Endothelial cell of umbilical vein (primary cell): ENCODE data around the gene C15orf39. TPM values are rescaled to one million over a fixed set of nuclear protein-coding genes. Genes with fewer than 3 reads are reported as not detected.

ENCODE experiments used
- BruUV-seq: library from RNA; stranded (reverse); fragments of 400-500 nt; replicated peaks from 2 replicates; lab custom pipeline; 2021; lab: Mats Ljungman, UMichigan
- CTCF ChIA-PET: fragments of 300-600, 350-600 bp; sonication (Branson Sonifier 250); formaldehyde crosslinking; loops from one replicate; lab custom pipeline; 2021; ENCODE audit warnings: antibody characterized with exemption, inconsistent platforms; lab: Charles Lee
- POLR2A ChIA-PET: fragments of 300-600, 350-600 bp; sonication (Branson Sonifier 250); formaldehyde crosslinking; loops from one replicate; lab custom pipeline; 2021; ENCODE audit warnings: antibody characterized with exemption, inconsistent platforms; lab: Charles Lee
- DNase-seq: peaks from one replicate; pipeline ENCODE4 v3.0.0-alpha.2; 2011; ENCODE audit warnings: low read depth, low spot score
- FAIRE-seq: peaks from 2 replicates; lab custom pipeline; 2011; peaks lifted over from hg19 to GRCh38; lab: Jason Lieb, UNC
- H2AFZ ChIP-seq: 2 replicates; pipeline ENCODE4 v1.6.0; 2012; ENCODE audit warnings: low read depth, low read length, control low read depth, inconsistent platforms
- H3K27ac ChIP-seq: 2 replicates; pipeline ENCODE4 v1.5.1; 2011; ENCODE audit warnings: low read depth, mild to moderate bottlenecking, control low read depth, low read length, moderate library complexity; ENCODE audit not compliant: insufficient read depth
- H3K27me3 ChIP-seq, 2 experiments: 2 replicates each; pipeline versions ENCODE4 v1.6.0 to v1.6.1; 2011; ENCODE audit warnings: low read length in 2 of 2, mixed read lengths in 1 of 2; ENCODE audit not compliant: control insufficient read depth in 2 of 2, insufficient read depth in 2 of 2
- H3K36me3 ChIP-seq, 2 experiments: 2 replicates in 1 of 2; 3 replicates in 1 of 2; pipeline ENCODE4 v1.5.1; 2011; ENCODE audit warnings: low read length in 2 of 2, mild to moderate bottlenecking in 1 of 2, moderate library complexity in 1 of 2; ENCODE audit not compliant: control insufficient read depth in 2 of 2, insufficient read depth in 2 of 2; ENCODE audit errors: extremely low read depth in 1 of 2
- H3K4me1 ChIP-seq: 3 replicates; pipeline ENCODE4 v1.5.1; 2011; ENCODE audit warnings: mild to moderate bottlenecking, low read length; ENCODE audit not compliant: control insufficient read depth, insufficient read depth; ENCODE audit errors: extremely low read depth
- H3K4me2 ChIP-seq: 2 replicates; pipeline ENCODE4 v1.6.1; 2011; ENCODE audit warnings: low read length, control low read depth, mixed read lengths; ENCODE audit not compliant: insufficient read depth
- H3K4me3 ChIP-seq, 3 experiments: fragments of 200-600 bp in 1 of 3; sonication (generic), shearing (Covaris generic) in 1 of 3; replicated peaks in 1 of 3; 2 replicates each; pipeline ENCODE4 v1.5.1; 2011 to 2016; ENCODE audit warnings: control low read depth in 3 of 3, low read length in 3 of 3, mild to moderate bottlenecking in 2 of 3, inconsistent platforms in 1 of 3, low read depth in 1 of 3, moderate library complexity in 1 of 3; ENCODE audit not compliant: insufficient read depth in 1 of 3
- H3K79me2 ChIP-seq: 2 replicates; pipeline ENCODE4 v1.6.0; 2012; ENCODE audit warnings: low read length, inconsistent platforms; ENCODE audit not compliant: control insufficient read depth, insufficient read depth
- H3K9ac ChIP-seq: replicated peaks from 2 replicates; pipeline ENCODE3; 2011; ENCODE audit warnings: low read length, control low read depth; ENCODE audit not compliant: insufficient read depth; ENCODE audit errors: extremely low read depth
- H3K9me1 ChIP-seq: replicated peaks from 3 replicates; pipeline ENCODE4 v1.6.0; 2011; ENCODE audit warnings: mild to moderate bottlenecking, low read length; ENCODE audit not compliant: control insufficient read depth, insufficient read depth; ENCODE audit errors: extremely low read depth
- H3K9me3 ChIP-seq: replicated peaks from 2 replicates; pipeline ENCODE4 v1.5.1; 2012; ENCODE audit warnings: low read length, inconsistent platforms; ENCODE audit not compliant: control insufficient read depth, insufficient read depth
- H4K20me1 ChIP-seq: replicated peaks from 2 replicates; pipeline ENCODE3; 2011; ENCODE audit warnings: mild to moderate bottlenecking, low read length; ENCODE audit not compliant: control insufficient read depth, insufficient read depth; ENCODE audit errors: extremely low read depth
- CTCF ChIP-seq, 2 donors: IDR thresholded peaks; 1 replicate in 1 of 2; 2 replicates in 1 of 2; pipeline ENCODE4 v1.5.1; 2011; ENCODE audit warnings: low read length in 2 of 2, mild to moderate bottlenecking in 2 of 2, moderate library complexity in 2 of 2, control low read depth in 1 of 2, inconsistent platforms in 1 of 2, low read depth in 1 of 2; ENCODE audit not compliant: insufficient read depth in 1 of 2; ENCODE audit errors: extremely low read depth in 1 of 2
- EZH2 ChIP-seq: IDR thresholded peaks from 2 replicates; pipeline ENCODE4 v1.6.1; 2012; ENCODE audit warnings: borderline replicate concordance, low read depth, mild to moderate bottlenecking, moderate library complexity, low read length, inconsistent platforms; ENCODE audit not compliant: severe bottlenecking
- FOS ChIP-seq: IDR thresholded peaks from 2 replicates; pipeline ENCODE4 v1.6.1; 2011; ENCODE audit warnings: mild to moderate bottlenecking, low read length, moderate library complexity, borderline replicate concordance; ENCODE audit not compliant: insufficient read depth
- GATA2 ChIP-seq: IDR thresholded peaks from 2 replicates; pipeline ENCODE4 v1.7.0; 2011; ENCODE audit warnings: low read depth, mild to moderate bottlenecking, moderate library complexity, mixed read lengths, low read length; ENCODE audit not compliant: insufficient read length, insufficient read depth
- JUN ChIP-seq: IDR thresholded peaks from 2 replicates; pipeline ENCODE4 v1.6.1; 2011; ENCODE audit warnings: borderline replicate concordance, low read depth; ENCODE audit not compliant: insufficient read length, insufficient read depth
- MAX ChIP-seq: IDR thresholded peaks from 2 replicates; pipeline ENCODE4 v1.6.1; 2011; ENCODE audit not compliant: insufficient read depth, insufficient read length
- MYC ChIP-seq: IDR thresholded peaks from one replicate; pipeline ENCODE4 v1.6.1; 2011; ENCODE audit warnings: mild to moderate bottlenecking, low read depth, low read length
- POLR2A ChIP-seq: IDR thresholded peaks from 2 replicates; pipeline ENCODE4 v1.6.1; 2012; ENCODE audit warnings: low read depth, mild to moderate bottlenecking, control low read depth, low read length
- POLR2AphosphoS5 ChIP-seq: IDR thresholded peaks from 2 replicates; pipeline ENCODE4 v1.6.1; 2012; ENCODE audit warnings: low read depth, mild to moderate bottlenecking, control low read depth, low read length, moderate library complexity; ENCODE audit not compliant: insufficient read depth
- dilution Hi-C: fragments of 300-500 bp; cut with MboI; formaldehyde crosslinking; loops from one replicate; pipeline ENCODE4 v1.15.0; 2019; ENCODE audit warnings: low sequenced_read_pairs; ENCODE audit not compliant: extremely low pct_ligation_motif_present
- intact Hi-C: fragments of 100-400 bp; cut with micrococcal nuclease; formaldehyde crosslinking; loops from one replicate; pipeline ENCODE4 v1.10.0; 2022
- polyA plus RNA-seq, 4 experiments: library from polyadenylated mRNA; depleted of rRNA in 3 of 4; stranded (reverse) in 3 of 4; unstranded in 1 of 4; fragments of >200 nt; gene quantifications; 2 replicates each; pipeline versions ENCODE4 v1.2.1 to v1.2.3, GENCODE V29; 2011 to 2012; ENCODE audit warnings: missing spikeins in 1 of 4
- total RNA-seq: library from RNA; stranded (reverse); gene quantifications from 2 replicates; pipeline ENCODE4 v1.2.3, GENCODE V29; 2021

The C15orf39 gene
- total and polyA plus RNA-seq, 2 donors (not counting 3 experiments of a cell fraction or from before 2014, with no cell fraction given) = 14.8 to 36.1 TPM

GRCh38 chr15:75233504-75234190 lies 32.0 kb downstream of the C15orf39 start:
- no TSS peak for BruUV-seq
- H3K9me1 ChIP-seq = no peaks in the 10 kb centered on the region
- peaks cover 0 to 4% of the 10 kb centered on the region in 2 experiments for H3K27me3 ChIP-seq
- no peaks in the 10 kb centered on the region for H4K20me1 ChIP-seq
- H3K4me2 ChIP-seq = no peak overlapping the region
- no peaks in the 10 kb centered on the region for H3K36me3 ChIP-seq
- no peaks in the 10 kb centered on the region for H3K9me3 ChIP-seq
- H3K4me3 ChIP-seq = no peak overlapping the region
- dilution Hi-C loops = no loop called here
- no peak overlapping the region for H3K27ac ChIP-seq
- H3K9ac ChIP-seq = no peak overlapping the region
- CTCF ChIA-PET = no interaction called here
- POLR2A ChIA-PET = no interaction called here
- intact Hi-C loops = no loop called here
- H3K79me2 ChIP-seq = no peaks in the 10 kb centered on the region
- FAIRE-seq (no peak), DNase-seq (no peak)
- TF ChIP-seq CTCF (IDR thresholded peaks at IDR 0.05; ENCODE audit: extremely low read depth in 1 of 2, insufficient read depth in 1 of 2, low read depth in 1 of 2, low read length in 2 of 2) (no peak), EZH2 (no peak), FOS (no peak), GATA2 (no peak), POLR2AphosphoS5 (no peak), POLR2A (no peak), JUN (no peak), MAX (no peak), MYC (no peak)
- no peaks in the 10 kb centered on the region for H3K4me1 ChIP-seq
- no peak overlapping the region for H2AFZ ChIP-seq
